ENCODE measurements around the gene SEMA3F.

SEMA3F gene

DNA sequence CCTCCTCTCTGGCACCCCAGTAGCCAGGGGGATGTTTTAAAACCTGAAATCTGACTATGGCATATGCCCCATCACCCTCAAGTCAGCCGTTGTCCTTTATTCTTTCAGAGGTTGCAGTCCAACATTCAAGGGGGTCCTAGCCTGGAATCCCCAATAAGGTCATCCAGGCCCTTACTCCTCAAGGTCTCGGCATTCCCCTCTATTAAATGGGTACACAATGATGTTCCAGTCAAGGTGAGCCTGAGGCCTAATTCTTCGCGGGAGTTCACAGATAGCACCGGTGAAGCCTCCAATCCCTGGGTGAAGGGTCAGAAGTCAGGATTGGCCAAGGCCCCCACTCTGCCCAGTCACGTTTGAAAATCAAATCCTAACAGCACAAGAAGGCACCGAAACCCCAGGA, 8.1 kb upstream of the SEMA3F start:
- DNase-seq, result no peak
- Histone ChIP-seq H3K27me3 (replicated peaks in 2 of 5; ENCODE audit: control insufficient read depth in 4 of 5, insufficient read depth in 5 of 5, low read length in 4 of 5) (peaks cover 0 to 1% (median 0%) of the 10 kb centered on the region in 5 experiments), H3K4me1 (ENCODE audit: control extremely low read depth in 1 of 4, control insufficient read depth in 4 of 4, insufficient read depth in 4 of 4, low read length in 3 of 4) (no peaks in the 10 kb centered on the region), H3K4me3 (ENCODE audit: control insufficient read depth in 1 of 7, extremely low read depth in 1 of 7, insufficient read depth in 4 of 7, low read depth in 2 of 7, low read length in 6 of 7) (no peak overlapping the region), H3K27ac (ENCODE audit: insufficient read depth in 1 of 2, low read depth in 1 of 2, low read length in 2 of 2, poor library complexity in 1 of 2, severe bottlenecking in 2 of 2) (no peak overlapping the region), H3K9me3 (ENCODE audit: control extremely low read depth in 1 of 5, control insufficient read depth in 4 of 5, insufficient read depth in 2 of 5, low read depth in 1 of 5, low read length in 4 of 5) (no peaks in the 10 kb centered on the region), H3K36me3 (ENCODE audit: control insufficient read depth in 4 of 4, insufficient read depth in 4 of 4, low read length in 3 of 4) (no peaks in the 10 kb centered on the region)
- ChIA-PET CTCF (no interaction called here), POLR2A (no interaction called here)
- WGBS (ENCODE audit: insufficient coverage), result 96% methylated on average over 7 of the region's 7 CpGs

DNA sequence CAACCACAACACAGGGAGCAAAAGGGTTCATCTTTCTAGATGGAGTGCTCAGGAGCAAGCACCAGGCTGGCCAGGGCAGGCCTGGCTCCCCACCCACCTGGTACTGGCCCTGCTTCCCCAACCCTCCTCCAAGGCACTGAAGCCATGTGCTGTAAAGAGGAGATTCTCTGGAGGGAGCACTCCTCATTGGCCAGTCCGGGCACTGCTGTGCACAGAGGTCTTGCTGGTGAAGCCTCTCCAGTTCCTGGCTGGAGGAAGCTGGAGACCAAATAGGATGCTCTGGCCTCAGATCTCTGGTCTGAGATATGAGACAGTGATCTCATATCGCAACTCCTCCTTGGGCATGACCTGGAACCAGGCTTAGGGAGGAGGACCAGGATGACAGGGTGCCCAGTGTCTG, 7.7 kb upstream of the SEMA3F start:
- no peaks in the 10 kb centered on the region for H3K9me3 ChIP-seq (ENCODE audit: control extremely low read depth in 1 of 5, control insufficient read depth in 4 of 5, insufficient read depth in 2 of 5, low read depth in 1 of 5, low read length in 4 of 5)
- POLR2A ChIA-PET, result no interaction called here
- WGBS (ENCODE audit: insufficient coverage), result 90% methylated on average over 2 of the region's 2 CpGs
- no peaks in the 10 kb centered on the region for H3K4me1 ChIP-seq (ENCODE audit: control extremely low read depth in 1 of 4, control insufficient read depth in 4 of 4, insufficient read depth in 4 of 4, low read length in 3 of 4)
- H3K36me3 ChIP-seq (ENCODE audit: control insufficient read depth in 4 of 4, insufficient read depth in 4 of 4, low read length in 3 of 4), result no peaks in the 10 kb centered on the region
- no peak overlapping the region for H3K27ac ChIP-seq (ENCODE audit: insufficient read depth in 1 of 2, low read depth in 1 of 2, low read length in 2 of 2, poor library complexity in 1 of 2, severe bottlenecking in 2 of 2)
- peaks cover 0 to 3% (median 0%) of the 10 kb centered on the region in 5 experiments for H3K27me3 ChIP-seq (replicated peaks in 2 of 5; ENCODE audit: control insufficient read depth in 4 of 5, insufficient read depth in 5 of 5, low read length in 4 of 5)
- H3K4me3 ChIP-seq (ENCODE audit: control insufficient read depth in 1 of 7, extremely low read depth in 1 of 7, insufficient read depth in 4 of 7, low read depth in 2 of 7, low read length in 6 of 7), result no peak overlapping the region
- DNase-seq, result no peak
- CTCF ChIA-PET, result interaction anchor here (1.2 kb wide), 1 partner anchor 33 kb away, joined by 5 read pairs; no protein-coding TSS in a partner anchor

GRCh38 chr3:50147861-50148260, 7.3 kb upstream of the SEMA3F start:
- CTCF ChIA-PET, result interaction anchor here (0.9 to 1.2 kb wide), 2 partner anchors 11 to 32 kb away, joined by 4 to 5 read pairs; no protein-coding TSS in a partner anchor
- DNase-seq, result no peak

DNA sequence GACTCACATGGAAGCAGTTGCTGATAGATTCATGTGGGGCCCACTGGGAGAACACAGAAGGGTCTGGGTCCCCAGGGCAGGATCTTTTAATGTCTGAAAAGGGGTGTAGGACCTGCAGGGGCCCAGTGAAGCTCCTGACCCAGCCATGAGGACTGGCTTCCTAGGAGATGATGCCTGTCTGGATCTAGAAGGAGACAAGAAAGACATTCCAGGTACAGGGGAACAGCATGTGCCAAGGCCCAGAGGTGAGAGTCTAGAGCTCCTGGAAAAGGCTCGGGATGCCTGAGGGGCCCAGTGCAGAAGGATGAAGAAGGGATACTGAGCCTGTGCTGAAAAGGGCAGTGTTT, 4.7 kb upstream of the SEMA3F start:
- ChIA-PET POLR2A (interaction anchor here (0.7 kb wide), 1 partner anchor 29 kb away, joined by 3 read pairs; no protein-coding TSS in a partner anchor), CTCF (interaction anchor here (1.3 to 4.8 kb wide), 2 partner anchors 29 to 31 kb away, joined by 4 to 32 read pairs; no protein-coding TSS in a partner anchor)
- 100% methylated on average over 1 of the region's 1 CpG for WGBS (ENCODE audit: insufficient coverage)
- H3K4me3 ChIP-seq (ENCODE audit: control insufficient read depth in 1 of 7, extremely low read depth in 1 of 7, insufficient read depth in 4 of 7, low read depth in 2 of 7, low read length in 6 of 7), result no peak overlapping the region
- H3K9me3 ChIP-seq (ENCODE audit: control extremely low read depth in 1 of 5, control insufficient read depth in 4 of 5, insufficient read depth in 2 of 5, low read depth in 1 of 5, low read length in 4 of 5), result no peaks in the 10 kb centered on the region
- no peaks in the 10 kb centered on the region for H3K36me3 ChIP-seq (ENCODE audit: control insufficient read depth in 4 of 4, insufficient read depth in 4 of 4, low read length in 3 of 4)
- H3K4me1 ChIP-seq (ENCODE audit: control extremely low read depth in 1 of 4, control insufficient read depth in 4 of 4, insufficient read depth in 4 of 4, low read length in 3 of 4), result peaks cover 0 to 10% (median 8%) of the 10 kb centered on the region in 4 experiments
- DNase-seq, result no peak
- H3K27me3 ChIP-seq (replicated peaks in 2 of 5; ENCODE audit: control insufficient read depth in 4 of 5, insufficient read depth in 5 of 5, low read length in 4 of 5), result peaks cover 0 to 20% (median 11%) of the 10 kb centered on the region in 5 experiments
- no peak overlapping the region for H3K27ac ChIP-seq (ENCODE audit: insufficient read depth in 1 of 2, low read depth in 1 of 2, low read length in 2 of 2, poor library complexity in 1 of 2, severe bottlenecking in 2 of 2)

More at GRCh38 chr3:50147861-50148260, 7.3 kb upstream of the SEMA3F start:
- Histone ChIP-seq H3K4me3 (ENCODE audit: control insufficient read depth in 1 of 7, extremely low read depth in 1 of 7, insufficient read depth in 4 of 7, low read depth in 2 of 7, low read length in 6 of 7) (no peak overlapping the region), H3K27me3 (replicated peaks in 2 of 5; ENCODE audit: control insufficient read depth in 4 of 5, insufficient read depth in 5 of 5, low read length in 4 of 5) (peaks cover 0 to 3% (median 0%) of the 10 kb centered on the region in 5 experiments), H3K36me3 (ENCODE audit: control insufficient read depth in 4 of 4, insufficient read depth in 4 of 4, low read length in 3 of 4) (no peaks in the 10 kb centered on the region), H3K27ac (ENCODE audit: insufficient read depth in 1 of 2, low read depth in 1 of 2, low read length in 2 of 2, poor library complexity in 1 of 2, severe bottlenecking in 2 of 2) (no peak overlapping the region), H3K4me1 (ENCODE audit: control extremely low read depth in 1 of 4, control insufficient read depth in 4 of 4, insufficient read depth in 4 of 4, low read length in 3 of 4) (no peaks in the 10 kb centered on the region), H3K9me3 (ENCODE audit: control extremely low read depth in 1 of 5, control insufficient read depth in 4 of 5, insufficient read depth in 2 of 5, low read depth in 1 of 5, low read length in 4 of 5) (no peaks in the 10 kb centered on the region)
- WGBS (ENCODE audit: insufficient coverage), result 93% methylated on average over 5 of the region's 6 CpGs
- POLR2A ChIA-PET, result no interaction called here

DNA sequence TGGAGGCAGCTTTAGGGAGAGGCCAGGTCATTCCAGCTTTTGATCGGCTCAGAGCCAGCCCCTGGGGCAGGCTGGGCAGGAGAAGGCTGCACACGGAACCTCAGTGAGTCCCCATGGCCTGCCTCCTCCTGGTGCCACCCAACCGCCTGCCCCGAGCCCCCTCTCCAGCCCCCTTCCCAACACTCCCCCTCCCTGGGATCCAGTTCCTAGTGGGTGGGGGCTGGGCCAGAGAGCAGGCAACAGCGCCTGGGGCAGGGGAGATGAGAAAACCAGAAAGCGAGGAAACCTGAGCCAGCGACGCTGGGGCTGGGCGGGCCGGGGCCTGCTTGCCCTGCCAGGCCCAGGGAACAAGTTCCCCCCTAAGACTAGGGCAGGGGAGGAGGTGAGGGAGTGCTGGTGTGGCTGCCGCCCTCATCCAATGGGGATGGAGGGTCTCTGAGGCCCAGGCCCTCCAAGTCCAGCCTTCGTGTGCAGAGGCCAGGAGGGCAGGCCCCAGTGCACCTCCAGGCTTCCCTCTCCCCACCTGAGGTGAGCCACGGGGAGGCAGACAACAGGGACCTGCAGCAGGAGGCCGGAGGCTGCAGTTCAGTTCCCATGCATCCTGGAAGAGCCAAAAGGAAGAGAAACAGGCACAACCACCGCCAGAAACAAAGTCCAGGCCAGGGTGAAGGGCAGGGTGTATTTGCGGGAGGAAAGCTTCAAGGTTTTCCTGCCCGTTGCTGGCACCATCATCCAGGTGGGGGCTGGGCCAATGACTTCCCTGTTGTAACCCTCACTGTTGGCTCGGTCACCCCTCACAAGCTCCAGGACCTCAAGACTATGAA, 4.0 kb upstream of the SEMA3F start:
- Histone ChIP-seq H3K36me3 (ENCODE audit: control insufficient read depth in 4 of 4, insufficient read depth in 4 of 4, low read length in 3 of 4) (no peaks in the 10 kb centered on the region), H3K4me1 (ENCODE audit: control extremely low read depth in 1 of 4, control insufficient read depth in 4 of 4, insufficient read depth in 4 of 4, low read length in 3 of 4) (peaks cover 0 to 15% (median 13%) of the 10 kb centered on the region in 4 experiments), H3K9me3 (ENCODE audit: control extremely low read depth in 1 of 5, control insufficient read depth in 4 of 5, insufficient read depth in 2 of 5, low read depth in 1 of 5, low read length in 4 of 5) (no peaks in the 10 kb centered on the region), H3K4me3 (ENCODE audit: control insufficient read depth in 1 of 7, extremely low read depth in 1 of 7, insufficient read depth in 4 of 7, low read depth in 2 of 7, low read length in 6 of 7) (no peak overlapping the region), H3K27me3 (replicated peaks in 2 of 5; ENCODE audit: control insufficient read depth in 4 of 5, insufficient read depth in 5 of 5, low read length in 4 of 5) (peaks cover 0 to 27% (median 18%) of the 10 kb centered on the region in 5 experiments), H3K27ac (ENCODE audit: insufficient read depth in 1 of 2, low read depth in 1 of 2, low read length in 2 of 2, poor library complexity in 1 of 2, severe bottlenecking in 2 of 2) (no peak overlapping the region)
- DNase-seq, result no peak
- CTCF ChIA-PET, result interaction anchor here (1.3 to 4.8 kb wide), 6 partner anchors 14 to 37 kb away, joined by 3 to 32 read pairs (median 7); no protein-coding TSS in a partner anchor
- 94% methylated on average over 8 of the region's 18 CpGs for WGBS (ENCODE audit: insufficient coverage)
- POLR2A ChIA-PET, result interaction anchor here (0.7 kb wide), 1 partner anchor 30 kb away, joined by 3 read pairs; no protein-coding TSS in a partner anchor

DNA sequence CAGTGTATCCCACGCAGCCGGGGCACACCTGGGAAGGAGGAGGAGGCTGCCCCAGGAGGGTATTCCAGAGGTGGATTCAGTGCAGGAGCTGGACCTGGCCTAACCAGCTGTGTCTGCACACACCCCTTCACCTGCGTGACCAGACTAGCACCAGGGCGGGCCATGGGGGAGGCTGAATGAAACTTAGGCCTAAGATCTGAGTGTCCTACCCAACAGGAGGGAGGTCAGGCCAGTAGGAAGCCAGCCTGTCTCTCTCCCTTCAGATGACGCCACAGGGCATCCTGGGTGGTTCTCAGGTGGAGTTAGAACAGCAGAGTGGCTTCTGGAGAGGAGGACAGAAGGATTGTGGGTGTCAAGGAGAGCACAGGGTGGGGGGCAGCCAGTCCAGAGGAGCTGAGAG, 3.4 kb upstream of the SEMA3F start:
- WGBS (ENCODE audit: insufficient coverage), result 97% methylated on average over 4 of the region's 5 CpGs
- POLR2A ChIA-PET, result no interaction called here
- Histone ChIP-seq H3K27me3 (replicated peaks in 2 of 5; ENCODE audit: control insufficient read depth in 4 of 5, insufficient read depth in 5 of 5, low read length in 4 of 5) (peaks cover 0 to 33% (median 24%) of the 10 kb centered on the region in 5 experiments), H3K27ac (ENCODE audit: insufficient read depth in 1 of 2, low read depth in 1 of 2, low read length in 2 of 2, poor library complexity in 1 of 2, severe bottlenecking in 2 of 2) (no peak overlapping the region), H3K36me3 (ENCODE audit: control insufficient read depth in 4 of 4, insufficient read depth in 4 of 4, low read length in 3 of 4) (no peaks in the 10 kb centered on the region), H3K9me3 (ENCODE audit: control extremely low read depth in 1 of 5, control insufficient read depth in 4 of 5, insufficient read depth in 2 of 5, low read depth in 1 of 5, low read length in 4 of 5) (no peaks in the 10 kb centered on the region), H3K4me1 (ENCODE audit: control extremely low read depth in 1 of 4, control insufficient read depth in 4 of 4, insufficient read depth in 4 of 4, low read length in 3 of 4) (peaks cover 0 to 18% (median 13%) of the 10 kb centered on the region in 4 experiments), H3K4me3 (ENCODE audit: control insufficient read depth in 1 of 7, extremely low read depth in 1 of 7, insufficient read depth in 4 of 7, low read depth in 2 of 7, low read length in 6 of 7) (no peak overlapping the region)
- DNase-seq, result no peak
- CTCF ChIA-PET, result interaction anchor here (1.4 to 4.8 kb wide), 6 partner anchors 15 to 37 kb away, joined by 3 to 32 read pairs (median 9); no protein-coding TSS in a partner anchor

All from common myeloid progenitor, CD34-positive (primary cell).